Activated CD8-positive, alpha-beta memory T cell treated with anti-CD3 and anti-CD28 coated beads, Interleukin-2, amount 50 U/mL, for 1 hour (primary cell): ENCODE measurements around the gene C3orf22.
"Not testable (repeated sequence)": the region's sequence is repeated elsewhere in the genome, so short reads cannot be mapped to it uniquely, and the experiment has no call there.

Experiments used
- DNase-seq: peaks from one replicate; pipeline ENCODE4 v3.0.0-alpha.2; 2020; ENCODE audit errors: extremely low read depth

The C3orf22 gene, protein sequence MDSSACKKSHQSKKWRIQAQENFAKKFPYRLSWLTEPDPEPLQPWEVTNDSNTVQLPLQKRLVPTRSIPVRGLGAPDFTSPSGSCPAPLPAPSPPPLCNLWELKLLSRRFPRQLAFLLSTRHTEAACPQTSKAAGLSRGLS

DNA sequence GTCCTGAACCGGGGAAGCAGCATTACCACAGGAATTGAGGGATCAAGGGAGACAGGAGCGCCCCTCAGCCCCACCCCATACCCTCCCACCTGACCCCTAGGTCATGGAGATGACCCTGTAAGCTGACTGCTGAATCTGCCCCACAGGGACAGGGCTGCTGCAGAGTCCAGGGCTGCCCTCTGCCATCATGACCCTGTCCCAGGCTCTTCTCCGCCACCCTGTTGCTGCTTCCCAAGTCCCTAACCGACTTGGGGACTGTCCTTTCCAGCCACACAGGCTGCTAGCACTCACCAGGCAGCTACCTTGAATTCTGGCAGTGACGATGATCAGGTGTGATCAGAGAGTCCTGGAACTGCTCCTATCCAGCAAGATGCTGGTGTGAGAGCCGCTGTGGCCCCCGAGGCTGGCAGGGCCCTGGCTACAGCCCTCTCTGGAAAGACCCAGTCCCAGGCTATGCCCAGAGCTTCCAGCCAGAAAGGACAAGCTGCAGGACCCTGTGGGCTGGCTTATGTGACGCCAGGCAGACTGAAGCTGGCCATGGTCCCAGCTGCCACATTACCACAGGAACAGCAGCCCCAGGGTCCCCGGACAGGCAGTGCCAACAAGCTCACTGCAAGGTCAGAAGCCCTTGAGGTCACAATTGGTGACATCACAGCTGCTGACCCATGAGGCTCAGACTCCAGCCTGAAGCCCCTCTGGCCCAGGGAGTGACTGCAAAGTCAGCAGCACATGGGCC lies at the start of gene C3orf22:
Gene C3orf22 (minus strand): TSS at position 597 of the 736 bp plus-strand sequence. CDS start 5,542 bp downstream, outside the sequence.
- DNase-seq, result no peak

DNA sequence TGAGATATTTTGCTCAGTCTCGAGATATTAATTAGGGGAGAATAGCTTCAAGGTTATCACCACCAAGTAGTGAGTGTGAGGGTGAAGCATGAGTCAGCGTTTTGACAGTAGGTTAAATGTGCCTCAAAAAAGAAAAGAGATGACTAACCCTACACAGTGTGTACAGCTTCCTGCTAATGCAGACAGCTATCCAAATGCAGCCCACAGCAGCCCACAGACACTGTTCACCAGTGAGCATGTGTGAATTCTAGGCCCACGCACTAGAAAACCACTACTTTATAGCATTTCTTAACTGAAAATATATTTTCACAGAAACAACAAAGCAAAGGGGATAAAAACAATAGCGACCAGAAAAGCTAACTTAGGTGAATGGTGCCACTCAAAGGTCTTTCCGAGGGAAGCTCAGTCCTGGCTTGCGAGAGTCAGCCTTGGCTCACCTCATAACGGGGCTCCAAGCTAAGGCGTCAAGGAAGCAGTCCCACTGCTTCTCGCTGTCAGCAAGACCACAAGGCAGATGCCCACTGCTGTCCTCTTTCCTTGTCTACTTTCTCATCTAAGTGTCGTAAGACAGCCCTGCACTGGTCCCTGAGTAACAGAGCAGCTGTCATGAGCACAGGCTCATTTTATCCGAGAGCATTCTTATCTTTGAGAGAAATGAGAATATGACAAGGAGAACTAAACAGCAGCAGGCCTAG lies 48.6 kb upstream of the C3orf22 start:
- DNase-seq, result no peak

DNA sequence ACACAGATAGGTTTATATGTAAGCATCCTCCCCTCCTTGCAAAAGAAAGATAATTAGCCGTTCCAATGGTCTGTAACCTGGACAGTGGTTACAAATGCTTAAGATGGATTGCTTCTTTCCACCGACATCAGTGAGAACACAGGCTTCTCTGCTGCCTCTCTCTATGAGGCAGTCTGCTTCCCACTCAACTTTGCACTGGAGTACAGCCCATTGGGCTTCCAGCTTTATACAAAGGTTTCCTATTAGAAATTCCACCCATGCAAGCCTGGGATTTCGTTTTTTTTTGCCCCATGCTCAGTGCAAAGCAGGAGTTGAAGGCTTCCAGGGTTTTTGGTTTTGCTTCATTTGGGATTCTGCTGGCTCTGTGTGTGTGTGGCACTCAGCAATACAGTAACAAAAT lies 47.3 kb upstream of the C3orf22 start:
- no peak for DNase-seq

DNA sequence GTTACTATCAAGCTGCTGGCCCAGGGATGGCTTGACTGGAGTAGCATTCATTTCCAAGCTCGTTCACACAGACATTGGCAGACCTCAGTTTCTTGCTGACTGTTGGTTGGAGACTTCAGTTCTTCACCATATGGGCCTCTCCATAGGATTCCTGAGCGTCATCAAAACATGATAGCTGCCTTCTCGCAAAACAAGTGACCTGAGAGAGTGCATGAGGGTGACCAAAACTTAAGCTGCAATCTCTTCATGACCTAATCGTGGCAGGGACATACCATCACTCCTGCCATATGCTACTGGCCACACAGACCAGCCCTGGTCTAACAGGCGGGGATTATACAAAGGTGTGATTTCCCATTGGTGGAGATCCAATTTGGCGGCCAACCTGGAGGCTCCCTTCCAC lies 46.0 kb upstream of the C3orf22 start:
- no peak for DNase-seq

DNA sequence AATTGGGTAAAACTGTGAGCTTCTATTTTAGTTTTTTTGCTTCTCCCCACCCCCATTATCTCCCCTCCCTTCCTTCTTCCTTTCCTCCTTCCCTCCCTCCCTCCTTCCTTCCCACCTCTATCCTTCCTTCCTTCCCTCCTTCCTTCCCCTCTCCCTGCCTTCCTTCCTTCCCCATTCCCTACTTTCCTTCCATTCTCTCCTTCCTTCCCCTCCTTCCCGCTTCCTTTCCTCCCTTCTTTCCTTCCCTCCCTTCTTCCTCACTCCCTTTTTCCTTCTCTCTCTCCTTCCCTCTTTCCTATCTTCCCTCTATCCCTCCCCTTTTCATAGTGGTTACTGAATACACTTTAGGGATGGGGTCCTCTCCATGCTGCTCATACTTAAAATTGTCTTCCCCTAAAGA lies 40.4 kb upstream of the C3orf22 start:
- DNase-seq, result no peak

DNA sequence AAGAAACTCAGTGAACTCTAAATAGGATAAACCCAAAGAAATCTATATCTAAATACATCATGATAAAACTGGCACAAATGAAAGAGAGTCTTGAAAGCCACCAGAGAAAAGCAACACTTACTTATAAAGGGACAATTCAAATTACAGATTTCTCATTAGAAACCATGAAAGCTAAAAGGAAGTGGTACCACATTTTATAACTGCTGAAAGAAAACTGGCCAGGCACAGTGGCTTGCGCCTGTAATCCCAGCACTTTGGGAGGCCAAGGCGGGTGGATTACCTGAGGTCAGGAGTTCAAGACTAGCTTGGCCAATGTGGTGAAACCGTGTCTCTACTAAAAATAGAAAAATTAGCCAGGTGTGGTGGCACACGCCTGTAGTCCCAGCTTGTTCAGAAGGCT lies 36.7 kb upstream of the C3orf22 start:
- not testable (repeated sequence) for DNase-seq

DNA sequence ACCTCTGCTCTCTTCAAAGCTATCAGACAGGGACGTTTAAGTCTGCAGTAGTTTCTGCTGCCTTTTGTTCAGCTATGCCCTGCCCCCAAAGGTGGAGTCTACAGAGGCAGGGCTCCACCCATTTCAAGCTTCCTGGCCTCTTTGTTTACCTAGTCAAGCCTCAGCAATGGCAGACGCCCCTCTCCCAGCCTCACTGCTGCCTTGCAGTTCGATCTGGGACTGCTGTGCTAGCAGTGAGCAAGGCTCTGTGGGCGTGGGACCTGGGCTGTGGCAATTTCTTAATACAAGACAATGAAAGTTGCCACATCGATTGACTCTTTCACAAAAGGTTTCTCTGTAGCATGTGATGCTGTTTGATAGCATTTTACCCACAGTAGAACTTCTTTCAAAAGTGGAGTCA lies 32.8 kb upstream of the C3orf22 start:
- not testable (repeated sequence) for DNase-seq

DNA sequence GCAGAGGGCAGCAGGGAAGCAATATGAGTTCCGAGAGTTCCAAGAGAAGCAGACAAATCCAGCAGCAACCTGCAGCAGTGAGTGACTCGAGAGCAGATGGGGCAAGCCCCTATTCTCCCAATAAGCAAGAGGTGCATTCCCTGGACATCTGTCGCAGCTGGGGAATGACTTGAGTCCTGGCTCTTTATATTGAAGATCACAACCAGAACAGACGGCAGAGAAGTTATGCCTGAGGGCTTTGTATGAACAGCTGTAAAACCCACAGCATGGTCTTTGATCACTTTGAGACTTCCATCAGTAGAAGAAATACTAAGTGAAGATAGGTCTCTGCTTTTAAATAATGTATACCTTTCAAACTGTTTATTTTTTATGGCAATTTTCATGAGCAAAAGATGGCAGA lies 23.6 kb upstream of the C3orf22 start:
- DNase-seq, result no peak

DNA sequence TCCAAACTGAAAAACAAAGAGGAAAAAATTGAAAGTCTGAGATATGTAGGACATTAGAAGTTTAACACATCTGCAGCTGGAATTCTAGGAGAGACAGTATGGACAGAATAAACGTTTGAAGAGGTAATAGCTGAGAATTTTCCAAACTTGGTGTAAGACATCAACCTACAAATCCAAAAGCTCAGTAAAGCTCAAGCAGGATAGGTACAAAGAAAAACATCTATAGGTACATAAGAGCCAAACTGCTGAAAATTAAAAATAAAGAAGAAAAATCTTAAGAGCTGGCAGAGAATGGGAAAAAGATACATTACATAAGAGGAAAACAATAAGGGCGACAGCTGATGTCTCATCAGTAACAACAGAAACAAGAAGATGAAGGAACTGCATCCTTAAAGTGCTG lies 22.8 kb upstream of the C3orf22 start:
- no peak for DNase-seq

DNA sequence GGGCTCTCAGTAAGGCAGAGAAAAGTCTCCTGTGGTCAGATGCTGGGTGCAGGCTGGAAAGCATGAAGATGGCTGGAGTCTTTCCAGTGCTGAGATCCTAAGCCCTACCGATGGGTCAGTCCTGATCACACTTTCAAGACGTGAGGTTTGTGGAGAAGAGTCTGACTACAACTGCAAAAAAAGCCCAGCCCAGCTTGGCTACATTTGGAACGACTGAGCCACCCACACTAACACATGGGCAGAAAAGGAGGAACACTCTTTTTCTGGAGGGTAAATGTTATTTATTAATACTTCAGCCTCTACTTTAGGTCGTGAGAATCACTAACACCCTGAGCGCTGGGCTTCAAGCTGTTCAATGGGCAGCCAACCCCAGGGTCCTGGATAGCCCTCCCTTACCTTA lies 22.0 kb upstream of the C3orf22 start:
- DNase-seq, result no peak

DNA sequence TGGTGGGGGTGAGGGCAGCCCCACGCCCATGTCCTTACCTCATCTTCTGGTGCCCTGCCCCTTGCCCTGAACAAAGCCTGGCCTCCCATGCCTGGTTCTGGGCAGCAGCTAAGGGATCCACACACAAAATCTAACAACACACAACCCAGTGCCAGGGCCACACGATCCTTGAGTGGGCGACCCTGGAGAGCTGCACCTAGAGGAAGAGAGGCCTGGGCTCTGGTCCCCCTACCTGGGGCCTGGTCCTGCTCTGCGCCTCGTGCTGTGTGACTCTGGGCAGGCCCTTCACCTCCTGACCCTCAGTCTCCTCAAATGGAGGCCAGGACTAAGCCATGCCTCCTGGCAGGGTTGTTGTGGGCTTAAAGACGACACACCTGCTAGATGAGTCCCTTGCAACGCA lies 20.0 kb upstream of the C3orf22 start:
- no peak for DNase-seq

DNA sequence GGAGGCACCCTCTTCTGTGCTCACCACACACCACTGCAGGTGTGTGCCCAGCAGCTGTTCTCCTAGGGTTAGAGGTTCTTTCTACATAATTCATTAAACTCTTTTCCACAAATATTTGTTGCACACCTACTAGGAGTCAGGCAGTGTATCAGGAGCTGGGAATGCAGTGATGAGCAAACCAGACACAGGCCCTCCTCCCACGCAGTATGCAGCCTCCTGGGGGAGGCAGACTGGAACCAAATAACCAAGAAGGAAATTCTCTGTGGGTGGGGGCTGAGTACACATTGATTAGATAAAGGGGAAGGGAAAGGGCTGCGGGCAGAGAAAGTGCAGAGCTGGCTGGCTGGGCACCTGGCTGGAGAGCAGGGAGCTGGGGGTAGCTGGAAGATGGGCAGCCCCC lies 18.5 kb upstream of the C3orf22 start:
- no peak for DNase-seq

DNA sequence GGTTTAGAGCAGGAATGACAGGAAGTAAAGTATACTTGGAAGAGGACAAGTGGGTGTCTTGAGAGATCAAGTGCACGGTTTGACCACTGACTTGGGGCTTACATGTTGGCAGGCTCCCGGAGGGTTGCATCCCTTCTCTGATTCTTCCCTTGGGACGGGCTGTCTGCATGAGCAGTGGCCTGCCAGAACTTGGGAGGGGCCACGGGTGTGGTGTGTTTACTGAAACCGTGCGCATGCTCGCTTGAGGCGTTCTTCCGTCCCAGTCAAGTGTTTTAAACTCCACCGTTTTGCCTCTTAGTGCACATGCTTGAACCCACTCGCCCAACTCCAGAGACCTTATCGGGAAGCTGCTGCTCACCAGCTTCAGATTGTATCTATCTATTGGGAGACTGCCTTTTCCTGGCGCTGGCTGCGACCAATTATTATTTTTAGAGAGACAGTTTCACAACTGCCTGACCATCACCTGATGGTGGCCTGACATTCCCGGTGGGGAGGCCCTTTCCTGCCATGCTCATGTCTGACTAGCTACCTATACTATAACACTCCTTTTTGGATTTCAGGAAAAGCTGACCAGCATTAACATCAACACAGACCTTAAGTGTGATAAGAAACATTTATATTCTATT lies 14.9 kb upstream of the C3orf22 start:
- DNase-seq, result no peak

DNA sequence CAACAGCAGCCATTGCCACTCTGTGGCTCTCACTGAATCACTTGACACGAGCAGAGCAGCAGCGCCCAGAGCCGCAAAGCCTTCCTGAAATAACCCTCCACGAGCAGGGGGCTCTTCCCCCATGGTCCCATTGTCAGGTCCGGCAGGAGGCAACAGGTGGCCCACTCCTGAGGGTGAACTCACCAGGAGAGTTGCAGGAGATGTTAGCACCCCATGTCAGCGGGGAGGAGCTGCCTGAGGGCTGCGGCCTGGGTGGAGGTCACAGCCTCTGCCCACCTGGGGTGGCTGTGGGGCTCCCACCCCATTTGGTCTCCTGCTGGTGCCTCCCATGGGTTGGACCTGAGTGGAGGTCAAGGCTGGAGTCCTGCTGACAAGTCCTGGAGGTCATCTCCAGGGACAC lies 12.3 kb upstream of the C3orf22 start:
- DNase-seq, result no peak

DNA sequence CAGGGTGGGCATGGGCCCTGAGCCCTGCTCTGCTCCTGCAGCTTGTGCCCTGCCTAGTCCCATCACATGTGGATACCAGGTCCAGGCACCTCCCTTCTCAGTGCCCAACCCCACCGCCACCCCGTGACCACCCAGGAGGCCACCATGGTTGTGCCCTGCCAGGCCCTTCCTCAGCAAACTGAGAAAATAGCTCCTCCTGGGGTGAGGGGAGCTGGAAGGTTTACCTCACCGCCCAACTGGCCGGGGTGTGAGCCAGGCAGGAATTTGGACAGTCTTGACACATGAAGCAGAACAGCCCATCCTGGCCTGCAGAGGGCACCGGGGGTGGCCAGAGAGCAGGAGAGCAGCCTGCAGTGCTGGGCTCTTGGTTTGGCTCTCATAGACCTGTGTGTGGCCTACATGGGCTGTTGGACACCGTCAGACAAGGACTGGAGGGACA lies 11.4 kb upstream of the C3orf22 start:
- DNase-seq, result no peak

DNA sequence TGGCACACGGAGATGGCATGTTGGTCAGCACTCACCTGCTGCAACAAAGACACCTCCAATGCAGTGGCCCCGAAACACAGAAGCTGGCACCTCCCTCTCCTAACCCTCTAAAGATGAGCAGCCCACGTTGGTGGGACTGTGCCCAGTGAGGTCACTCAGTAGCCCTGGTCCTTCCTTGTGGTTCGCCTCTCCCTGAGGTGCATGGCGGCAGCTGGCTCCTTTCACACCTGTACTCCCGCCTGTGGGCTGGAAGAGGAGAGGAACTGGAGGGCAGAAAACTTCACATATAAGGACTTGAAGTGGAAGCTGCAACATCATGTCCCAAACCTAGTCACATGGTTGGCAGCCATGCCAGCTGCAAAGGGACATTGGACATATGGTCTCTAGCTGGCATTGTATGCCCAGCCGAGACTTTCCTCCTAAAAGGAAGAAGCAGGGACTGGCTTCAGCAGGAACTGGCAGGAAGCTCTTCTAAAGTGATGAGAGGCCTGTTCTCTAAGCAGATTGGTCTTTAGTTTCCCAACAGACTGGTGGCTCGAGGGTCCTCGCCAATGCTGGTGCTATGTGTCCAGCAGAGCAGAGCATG lies 10.8 kb upstream of the C3orf22 start:
- DNase-seq, result no peak

DNA sequence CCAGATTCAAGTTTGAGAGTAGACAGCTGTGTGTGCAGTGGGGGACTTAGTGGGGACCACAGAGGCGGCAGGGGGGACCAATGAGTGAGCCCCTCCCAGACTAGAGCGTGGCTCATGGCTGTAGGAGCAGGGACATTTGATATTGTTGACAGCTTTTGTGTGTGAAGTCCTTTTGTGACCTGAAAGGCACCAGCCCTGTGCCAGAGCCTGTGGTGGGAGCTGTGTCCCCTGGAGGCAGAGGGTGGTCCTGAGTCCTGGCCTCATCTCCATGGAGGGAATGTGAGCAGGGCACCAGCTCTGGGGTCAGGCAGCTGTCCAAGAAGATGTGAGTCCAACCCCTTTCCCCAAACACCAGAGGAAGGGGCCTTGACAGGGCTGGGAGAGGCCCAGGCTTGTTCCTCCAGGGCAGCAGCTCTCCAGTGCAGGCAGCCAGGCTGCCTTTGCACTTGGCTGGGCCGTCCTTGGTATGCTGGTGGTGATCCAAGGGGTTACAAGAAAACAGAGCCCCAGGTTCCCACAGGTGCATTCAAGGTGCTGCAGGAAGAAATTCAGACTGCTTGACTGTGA lies 10.1 kb upstream of the C3orf22 start:
- DNase-seq, result no peak

DNA sequence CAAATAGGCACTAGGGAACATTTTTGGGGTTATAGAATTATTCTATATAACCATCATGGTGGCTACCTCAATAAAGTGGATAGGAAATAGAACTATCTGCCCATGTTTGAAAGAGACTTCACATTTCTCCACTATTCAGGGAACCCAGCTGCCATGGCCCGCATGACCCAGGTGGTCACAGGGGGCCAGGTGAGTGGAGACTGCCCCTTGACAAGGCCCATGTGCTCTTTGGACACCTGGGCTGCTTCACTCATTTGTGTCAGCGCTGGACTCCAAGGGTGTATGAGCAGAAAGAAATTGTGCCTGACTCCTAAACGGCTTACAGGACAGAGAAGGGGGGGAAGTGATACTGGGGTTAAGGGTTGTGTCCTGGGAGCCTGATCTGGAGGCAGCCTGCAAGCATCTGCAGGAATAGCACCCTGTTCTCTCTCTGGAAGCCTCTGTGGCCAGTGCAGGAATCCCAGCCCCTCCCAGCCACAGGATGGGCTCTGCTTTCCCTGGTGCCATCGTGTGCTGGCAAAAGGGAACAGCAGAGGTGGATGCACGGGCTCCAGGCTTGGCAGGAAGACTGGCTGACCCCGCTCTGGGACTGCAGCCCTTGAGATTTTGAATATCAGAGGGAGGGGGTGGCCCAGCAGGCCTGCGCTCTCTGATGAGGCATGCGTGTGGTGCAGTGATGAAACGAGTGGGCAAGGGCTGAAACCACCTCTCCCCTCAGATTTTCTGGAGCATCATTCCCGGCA lies 9.1 kb upstream of the C3orf22 start:
- DNase-seq, result no peak

DNA sequence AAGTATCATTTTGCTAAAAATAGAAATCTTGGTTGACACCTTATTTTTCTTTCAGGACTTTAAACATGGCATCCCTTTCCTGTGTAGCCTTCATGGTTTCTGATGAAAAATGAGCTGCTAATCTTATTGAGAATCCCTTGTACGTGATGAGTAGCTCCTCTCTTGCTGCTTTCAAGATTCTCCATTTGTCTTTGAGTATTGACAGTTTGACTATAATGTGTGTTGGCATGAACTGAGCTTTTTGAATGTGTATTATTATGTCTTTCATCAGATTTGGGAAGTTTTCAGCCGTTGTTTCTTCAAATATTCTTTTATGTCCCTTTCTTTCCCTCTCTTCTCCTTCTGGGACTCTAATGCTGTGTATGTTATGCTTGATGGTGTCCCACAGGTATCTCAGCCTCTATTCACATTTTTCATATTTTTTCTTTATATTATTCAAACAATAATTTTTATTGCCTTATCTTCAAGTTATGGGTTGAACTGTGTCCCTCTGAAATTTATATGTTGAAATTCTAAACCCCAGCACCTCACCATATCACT lies 4.1 kb upstream of the C3orf22 start:
- DNase-seq, result no peak

DNA sequence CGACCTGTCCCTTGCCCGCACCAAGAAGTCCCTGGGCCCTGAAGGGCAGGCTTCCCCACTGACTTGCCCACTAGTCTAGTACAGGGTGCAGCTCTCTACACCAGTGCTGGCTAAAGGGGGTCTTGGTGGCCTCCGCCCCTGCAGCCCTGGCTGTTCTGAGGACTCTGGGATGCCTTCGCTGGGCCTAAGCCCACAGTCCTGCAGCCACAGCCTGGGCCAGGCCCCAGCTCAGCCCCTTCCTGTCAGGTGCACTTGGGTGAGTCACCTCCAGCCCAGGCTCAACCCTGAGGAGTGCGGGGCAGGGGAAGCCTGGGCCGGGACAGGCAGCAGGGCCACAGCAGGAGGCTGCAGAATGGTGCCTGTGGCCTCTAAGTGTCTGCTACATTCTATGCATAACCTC lies 971 bp downstream of the C3orf22 start:
- DNase-seq, result no peak

DNA sequence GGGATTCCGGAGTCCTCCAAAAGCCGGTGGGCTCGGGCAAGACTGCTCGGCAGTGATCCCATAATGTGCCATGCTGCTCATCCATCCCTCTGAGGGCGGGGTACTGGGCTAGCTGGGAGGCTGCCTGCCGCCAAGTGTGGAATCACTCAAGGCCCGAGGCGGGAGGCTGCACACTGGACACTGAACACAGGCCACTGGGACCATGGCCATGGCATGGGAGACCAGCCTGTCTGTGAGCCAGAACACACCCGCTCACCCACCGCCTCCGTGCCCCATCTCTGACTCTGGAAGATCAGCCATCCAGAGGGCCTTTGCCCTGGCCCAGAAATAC lies 1.4 kb downstream of the C3orf22 start:
- no peak for DNase-seq
